ENCODE results near the gene RPS6KA5.
"Not testable (repeated sequence)": the region's sequence is repeated elsewhere in the genome, so short reads cannot be mapped to it uniquely, and the experiment has no call there.

DNA sequence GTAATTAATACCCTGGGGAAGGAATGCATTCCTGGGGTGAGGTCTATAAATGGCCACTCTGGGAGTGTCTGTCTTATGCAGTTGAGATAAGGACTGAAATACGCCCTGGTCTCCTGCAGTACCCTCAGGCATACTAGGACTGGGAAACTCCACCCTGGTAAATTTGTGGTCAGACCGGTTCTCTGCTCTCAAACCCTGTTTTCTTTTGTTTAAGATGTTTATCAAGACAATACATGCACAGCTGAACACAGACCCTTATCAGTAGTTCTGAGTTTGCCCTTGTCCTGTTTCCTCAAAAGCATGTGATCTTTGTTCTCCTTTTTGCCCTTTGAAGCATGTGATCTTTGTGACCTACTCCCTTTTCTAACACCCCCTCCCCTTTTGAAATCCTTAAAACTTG lies 106.8 kb downstream of the RPS6KA5 start:
- not testable (repeated sequence) for TF ChIP-seq CBX2 (IDR thresholded peaks at IDR 0.05; ENCODE audit: insufficient read depth, low read length, poor library complexity, severe bottlenecking); CBFA2T3 (IDR thresholded peaks at IDR 0.05); CCNT2 (IDR thresholded peaks at IDR 0.05; ENCODE audit: borderline replicate concordance, extremely low read depth, insufficient read length, low read depth, low read length); KLF1 (tag; IDR thresholded peaks at IDR 0.05); POLR2AphosphoS5 (IDR thresholded peaks at IDR 0.05; ENCODE audit: control insufficient read depth, insufficient read depth, low read depth, low read length); CTCF (IDR thresholded peaks at IDR 0.05 in 2 of 3, conservative IDR thresholded peaks at IDR 0.05 in 1 of 3; ENCODE audit: insufficient read depth in 2 of 3, low read depth in 1 of 3, low read length in 3 of 3); BRD4 (IDR thresholded peaks at IDR 0.05); ZNF707 (CRISPR knock-in tag; conservative IDR thresholded peaks at IDR 0.05)
